Lung microvascular endothelial cell (primary cell): Measurements from ENCODE around the gene ARHGEF40. TPM values are rescaled to one million over a fixed set of nuclear protein-coding genes. Genes with fewer than 3 reads are reported as not detected.
"Not testable (repeated sequence)": the region's sequence is repeated elsewhere in the genome, so short reads cannot be mapped to it uniquely, and the experiment has no call there.

Source experiments
- DNase-seq, 2 donors: peaks; one replicate each; pipeline versions ENCODE4 v3.0.0 to v3.0.0-alpha.2; 2010; ENCODE audit warnings: low read depth in 2 of 2
- total RNA-seq: library from RNA; depleted of rRNA; stranded (reverse); fragments of >200 nt; gene quantifications from 2 replicates; pipeline ENCODE4 v1.2.1, GENCODE V29; 2014

Gene ARHGEF40
- total RNA-seq, 1 donor from 2014 or later: 5.8 TPM

GRCh38 chr14:21039585-21040369 lies 30.3 kb upstream of the ARHGEF40 start:
- DNase-seq: peak; percentile 58 to 80

DNA sequence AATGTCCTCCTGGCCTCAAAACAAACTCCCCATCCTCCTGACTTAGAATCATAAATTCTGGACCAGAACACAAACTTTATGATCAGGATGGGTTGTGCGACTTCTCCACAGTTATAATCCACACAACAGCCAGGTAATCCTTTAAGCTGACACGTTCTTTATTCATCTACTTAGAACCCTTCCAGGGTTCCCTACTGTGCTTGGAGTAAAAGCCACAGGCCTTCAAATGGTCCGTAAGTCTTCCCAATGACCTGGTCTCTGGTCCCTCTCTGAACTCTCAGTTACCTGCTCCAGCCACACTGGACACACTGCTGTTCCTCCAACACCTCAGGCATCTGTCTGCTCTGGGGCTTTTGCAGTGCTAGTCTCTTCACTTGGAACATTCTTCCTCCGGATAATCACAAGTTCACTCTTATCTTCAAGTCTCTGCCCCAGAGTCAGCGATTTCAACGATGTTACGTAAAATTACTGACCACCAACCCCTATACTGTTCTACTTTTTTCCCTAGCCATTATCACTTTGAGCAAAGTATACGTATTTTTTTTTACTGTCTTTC lies 29.7 kb upstream of the ARHGEF40 start:
- no peak for DNase-seq

DNA sequence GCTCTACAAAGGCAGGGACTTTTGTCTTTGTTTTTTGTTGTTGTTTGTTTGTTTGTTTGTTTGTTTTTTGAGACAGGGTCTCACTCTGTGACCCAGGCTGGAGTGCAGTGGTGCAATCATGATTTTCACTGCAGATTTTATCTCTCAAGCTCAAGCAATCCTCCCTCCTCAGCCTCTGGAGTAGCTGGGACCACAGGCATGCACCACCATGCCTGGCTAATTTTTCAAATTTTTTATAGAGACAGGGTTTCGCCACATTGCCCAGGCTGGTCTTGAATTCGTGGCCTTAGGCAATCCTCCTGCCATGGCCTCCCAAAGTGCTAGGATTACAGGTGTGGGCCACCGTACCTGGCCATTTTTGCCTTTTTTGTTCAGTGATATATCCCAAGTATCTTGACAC lies 29.2 kb upstream of the ARHGEF40 start:
- DNase-seq: not testable (repeated sequence)

- DNase-seq: peak; percentile 12 to 44
Measured at GRCh38 chr14:21041676-21042433, 28.2 kb upstream of the ARHGEF40 start, which contains the start of gene RNASE7. TSS of gene RNASE7 (plus strand) at chr14:21042362. CDS start at chr14:21042993, 631 bp downstream.

- DNase-seq: no peak
Measured at GRCh38 chr14:21042918-21043317, 27.2 kb upstream of the ARHGEF40 start.

DNA sequence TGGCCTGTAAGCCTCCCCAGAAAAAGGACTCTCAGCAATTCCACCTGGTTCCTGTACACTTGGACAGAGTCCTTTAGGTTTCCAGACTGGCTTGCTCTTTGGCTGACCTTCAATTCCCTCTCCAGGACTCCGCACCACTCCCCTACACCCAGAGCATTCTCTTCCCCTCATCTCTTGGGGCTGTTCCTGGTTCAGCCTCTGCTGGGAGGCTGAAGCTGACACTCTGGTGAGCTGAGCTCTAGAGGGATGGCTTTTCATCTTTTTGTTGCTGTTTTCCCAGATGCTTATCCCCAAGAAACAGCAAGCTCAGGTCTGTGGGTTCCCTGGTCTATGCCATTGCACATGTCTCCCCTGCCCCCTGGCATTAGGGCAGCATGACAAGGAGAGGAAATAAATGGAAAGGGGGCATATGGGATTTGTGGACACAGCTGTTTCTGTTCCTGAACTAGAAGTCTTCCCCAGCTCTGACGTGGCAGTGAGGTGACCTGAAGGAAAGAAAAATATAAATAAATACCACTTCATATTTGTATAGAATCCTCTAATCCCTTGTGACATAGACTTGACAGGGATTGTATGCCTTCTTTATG lies 26.6 kb upstream of the ARHGEF40 start:
- DNase-seq: no peak

GRCh38 chr14:21043974-21044618 lies 26.0 kb upstream of the ARHGEF40 start:
- DNase-seq: peak in 1 of 2 donors; percentile 45

DNA sequence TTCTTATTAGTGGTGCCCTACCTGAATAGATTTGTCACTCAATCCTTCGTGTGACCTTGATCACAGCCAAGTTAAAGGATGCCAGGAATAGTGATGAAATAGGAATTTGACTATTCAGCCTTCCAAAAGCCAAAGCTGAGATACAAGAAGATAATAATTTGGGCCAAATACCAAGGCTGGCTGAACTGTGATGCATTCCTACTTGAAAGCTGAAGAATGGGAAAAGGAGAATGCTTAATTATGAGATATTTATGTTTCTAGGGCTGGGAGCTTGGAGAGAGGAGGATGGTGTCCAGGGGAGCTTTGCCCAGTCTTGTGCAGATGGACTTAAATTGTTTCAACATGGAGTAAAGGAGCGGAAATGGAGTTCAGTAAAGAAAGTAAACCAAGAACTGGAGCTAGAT lies 22.7 kb upstream of the ARHGEF40 start:
- DNase-seq: no peak

DNA sequence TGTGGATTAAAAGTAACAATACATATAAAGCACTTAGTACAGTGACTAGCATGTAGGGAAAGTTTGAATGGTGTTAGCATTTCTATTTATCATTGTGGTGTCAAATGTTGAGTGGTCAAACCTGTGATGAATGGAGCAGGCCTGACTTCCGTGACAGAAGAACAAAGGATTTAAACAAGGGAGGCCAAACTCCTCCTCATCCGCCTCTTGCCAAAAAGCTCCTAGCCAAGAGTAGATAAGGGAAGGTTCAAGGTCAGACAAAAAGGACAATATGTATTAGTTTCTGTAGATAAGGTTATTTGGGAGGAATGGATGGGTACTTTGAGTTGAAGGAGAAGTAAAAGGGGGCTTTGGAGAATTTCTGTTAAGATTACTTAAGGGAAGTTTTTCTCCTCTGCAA lies 21.5 kb upstream of the ARHGEF40 start:
- DNase-seq: peak in 1 of 2 donors; percentile 41

DNA sequence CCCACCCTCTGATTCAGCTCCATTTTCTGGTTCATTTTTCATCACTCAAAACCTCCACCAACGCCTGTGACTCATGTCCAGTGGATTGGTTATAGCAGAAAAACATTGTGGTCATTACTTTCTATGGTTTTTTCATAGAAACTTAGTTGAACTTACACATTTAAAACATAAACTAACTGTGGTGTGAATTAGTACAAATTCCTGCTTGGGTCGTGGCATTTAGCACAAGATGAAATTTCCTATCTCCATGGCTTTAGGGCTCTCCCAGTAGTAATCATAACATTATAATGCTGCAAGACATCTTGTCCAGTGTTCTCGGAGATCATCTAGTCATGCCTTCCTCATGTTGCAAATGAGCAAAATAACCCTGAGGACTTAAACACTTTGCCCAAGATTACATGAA lies 20.8 kb upstream of the ARHGEF40 start:
- DNase-seq: no peak

DNA sequence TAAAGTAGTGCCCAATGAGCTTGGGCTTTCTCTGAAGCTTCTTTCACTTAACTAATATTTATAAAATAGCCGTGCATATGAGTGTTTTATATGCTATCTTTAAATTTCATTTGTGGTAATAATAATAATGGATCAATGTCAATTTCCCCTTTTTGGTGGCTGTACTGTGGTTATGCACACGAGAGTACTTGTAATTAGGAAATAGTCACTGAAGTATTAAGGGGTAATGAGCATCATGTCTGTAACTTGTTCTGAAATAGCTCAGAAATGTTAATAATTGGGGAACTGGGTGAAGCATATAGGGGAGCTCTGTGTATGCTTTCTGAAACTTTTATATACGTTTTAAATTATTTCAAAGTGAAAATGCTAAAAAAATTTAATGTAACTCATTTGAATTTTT lies 19.5 kb upstream of the ARHGEF40 start:
- DNase-seq: no peak

DNA sequence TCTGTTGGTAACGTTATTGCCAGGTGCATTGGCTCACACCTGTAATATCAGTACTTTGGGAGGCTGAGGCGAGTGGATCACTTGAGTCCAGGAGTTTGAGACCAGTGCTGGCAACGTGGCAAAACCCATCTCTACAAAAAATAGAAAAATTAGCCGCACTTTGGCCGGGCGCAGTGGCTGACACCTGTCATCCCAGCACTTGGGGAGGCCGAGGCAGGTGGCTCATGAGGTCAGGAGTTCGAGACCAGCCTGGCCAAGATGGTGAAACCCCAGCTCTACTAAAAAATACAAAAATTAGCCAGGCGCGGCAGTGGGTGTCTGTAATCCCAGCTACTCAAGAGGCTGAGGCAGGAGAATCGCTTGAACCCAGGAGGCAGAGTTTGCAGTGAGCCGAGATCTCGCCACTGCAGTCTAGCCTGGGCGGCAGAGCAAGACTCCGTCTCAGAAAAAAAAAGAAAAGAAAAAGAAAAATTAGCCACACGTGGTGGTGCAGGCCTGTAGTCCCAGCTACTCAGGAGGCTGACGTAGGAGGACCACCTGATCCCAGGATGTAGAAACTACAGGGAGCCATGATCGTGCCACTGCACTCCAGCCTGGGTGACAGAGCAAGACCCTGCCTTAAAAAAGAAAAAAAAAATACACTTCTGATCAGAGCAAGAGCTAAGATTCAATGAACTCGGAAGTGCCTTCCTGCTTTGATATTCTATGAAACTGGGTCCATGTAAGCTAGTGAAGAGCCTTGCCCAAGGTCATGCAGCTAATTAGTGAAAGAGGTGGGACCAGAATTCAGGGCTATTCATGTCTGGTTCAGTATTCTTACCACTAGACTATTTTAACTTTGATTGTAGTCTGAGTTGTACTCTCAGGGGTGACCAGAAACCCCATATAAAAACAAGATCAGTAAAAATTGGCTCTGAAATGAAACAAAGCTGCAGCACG lies 16.7 kb upstream of the ARHGEF40 start:
- DNase-seq: no peak

DNA sequence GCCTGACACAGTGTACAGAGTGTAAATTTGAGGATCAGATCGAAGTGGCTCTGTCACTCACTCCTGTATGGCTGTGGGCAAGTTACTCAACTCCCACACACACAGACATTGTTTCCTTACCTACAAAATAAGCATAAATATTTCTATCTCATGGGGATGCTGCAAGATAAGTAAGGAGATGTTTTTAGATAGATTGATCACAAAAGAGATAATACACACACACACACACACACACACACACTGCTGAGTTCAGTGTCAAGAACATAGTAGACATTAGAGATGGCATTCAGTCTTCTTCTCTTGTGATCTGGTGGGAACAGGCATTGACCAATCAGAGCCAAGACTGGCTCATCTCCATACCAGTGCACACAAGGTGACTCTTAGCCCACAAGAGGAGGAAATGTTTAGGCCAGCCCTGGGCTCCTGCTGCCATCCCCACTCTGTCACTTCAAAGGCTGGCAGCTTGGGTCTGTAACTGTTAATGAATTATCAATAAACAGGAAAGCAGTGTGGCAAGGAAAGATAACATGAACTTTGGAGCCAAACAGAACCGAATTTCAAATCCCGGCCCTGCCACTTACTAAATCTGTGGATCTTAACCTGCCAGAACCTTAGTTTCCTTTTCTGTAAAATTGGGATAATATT lies 15.9 kb upstream of the ARHGEF40 start:
- DNase-seq: no peak

GRCh38 chr14:21054768-21055145 lies 15.3 kb upstream of the ARHGEF40 start:
- DNase-seq: no peak

GRCh38 chr14:21055432-21056117 lies 14.5 kb upstream of the ARHGEF40 start:
- DNase-seq: no peak

- peak; percentile 10 to 61 for DNase-seq
Measured at GRCh38 chr14:21056520-21057163, 13.5 kb upstream of the ARHGEF40 start.

- DNase-seq: no peak
Measured at GRCh38 chr14:21057803-21058675, 12.1 kb upstream of the ARHGEF40 start, which contains the start of gene RNASE8. TSS of gene RNASE8 (plus strand) at chr14:21057822. CDS start at chr14:21057893, 71 bp downstream.

- DNase-seq: no peak
Measured at GRCh38 chr14:21058903-21059302, 11.2 kb upstream of the ARHGEF40 start.
